HG03139 (cell line): ENCODE data around the gene GPR17.

Experiments
- ATAC-seq: cut with Tn5 transposase; IDR thresholded peaks from one replicate; pipeline ENCODE4 v1.9.1; 2021; ENCODE audit not compliant: unreplicated experiment

GPR17 gene

GRCh38 chr2:127628767-127629614 lies 17.0 kb upstream of the GPR17 start:
- no peak for ATAC-seq

- ATAC-seq: no peak
These were observed 16.3 kb upstream of the GPR17 start for GRCh38 chr2:127629637-127630036.

GRCh38 chr2:127630096-127630863 lies 15.7 kb upstream of the GPR17 start:
- ATAC-seq: no peak

GRCh38 chr2:127630864-127631540 lies 15.0 kb upstream of the GPR17 start:
- ATAC-seq: no peak

- no peak for ATAC-seq
These were observed 14.4 kb upstream of the GPR17 start for GRCh38 chr2:127631541-127631996.

- ATAC-seq: no peak
These were observed 13.9 kb upstream of the GPR17 start for GRCh38 chr2:127631997-127632581.

DNA sequence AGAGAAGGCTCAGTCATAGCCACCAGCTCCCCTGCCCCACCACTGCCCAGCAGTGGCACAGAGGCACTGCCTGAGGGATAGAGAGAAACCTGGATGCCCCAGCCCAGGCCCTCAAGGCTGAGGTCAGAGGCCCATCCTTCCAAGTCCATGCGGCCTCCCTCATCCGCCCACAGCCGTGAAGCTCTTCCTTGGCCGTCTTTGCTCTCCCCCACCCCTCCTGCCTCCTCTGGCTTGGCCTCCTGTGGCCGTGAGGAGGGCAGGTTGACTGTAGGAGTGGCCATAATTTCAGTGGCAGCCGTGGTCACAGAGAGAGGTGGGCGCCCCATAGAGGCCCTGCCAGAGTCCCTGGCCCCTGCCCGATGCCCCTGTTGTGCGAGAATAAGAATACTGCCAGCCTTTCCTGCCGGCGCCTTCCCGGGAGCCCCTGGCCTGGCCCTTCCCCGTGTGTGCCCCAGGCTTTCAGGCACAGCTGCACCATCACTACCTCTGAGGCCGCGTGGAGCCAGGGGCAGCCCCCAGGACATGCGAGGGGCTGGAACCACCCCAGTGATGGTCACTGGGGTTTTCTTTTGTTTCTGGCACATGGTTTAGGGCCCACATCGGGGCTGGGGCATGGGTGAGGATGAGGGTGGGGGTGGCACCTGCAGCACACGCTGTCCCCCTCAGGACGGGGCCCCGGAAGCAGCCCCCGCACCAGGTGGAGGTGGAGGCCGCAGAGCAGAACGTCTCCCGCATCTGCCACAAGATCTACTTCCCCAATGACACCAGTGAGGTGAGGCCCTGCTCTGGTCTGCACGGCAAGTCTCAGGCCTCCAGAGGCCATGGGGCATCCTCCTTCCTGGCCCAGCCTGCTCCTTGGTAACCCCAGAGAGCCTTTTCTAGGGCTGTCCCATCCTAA lies 13.1 kb upstream of the GPR17 start:
- no peak for ATAC-seq

- no peak for ATAC-seq
These were observed 12.3 kb upstream of the GPR17 start for GRCh38 chr2:127633556-127634065.

- no peak for ATAC-seq
These were observed 11.8 kb upstream of the GPR17 start for GRCh38 chr2:127634066-127634617.

DNA sequence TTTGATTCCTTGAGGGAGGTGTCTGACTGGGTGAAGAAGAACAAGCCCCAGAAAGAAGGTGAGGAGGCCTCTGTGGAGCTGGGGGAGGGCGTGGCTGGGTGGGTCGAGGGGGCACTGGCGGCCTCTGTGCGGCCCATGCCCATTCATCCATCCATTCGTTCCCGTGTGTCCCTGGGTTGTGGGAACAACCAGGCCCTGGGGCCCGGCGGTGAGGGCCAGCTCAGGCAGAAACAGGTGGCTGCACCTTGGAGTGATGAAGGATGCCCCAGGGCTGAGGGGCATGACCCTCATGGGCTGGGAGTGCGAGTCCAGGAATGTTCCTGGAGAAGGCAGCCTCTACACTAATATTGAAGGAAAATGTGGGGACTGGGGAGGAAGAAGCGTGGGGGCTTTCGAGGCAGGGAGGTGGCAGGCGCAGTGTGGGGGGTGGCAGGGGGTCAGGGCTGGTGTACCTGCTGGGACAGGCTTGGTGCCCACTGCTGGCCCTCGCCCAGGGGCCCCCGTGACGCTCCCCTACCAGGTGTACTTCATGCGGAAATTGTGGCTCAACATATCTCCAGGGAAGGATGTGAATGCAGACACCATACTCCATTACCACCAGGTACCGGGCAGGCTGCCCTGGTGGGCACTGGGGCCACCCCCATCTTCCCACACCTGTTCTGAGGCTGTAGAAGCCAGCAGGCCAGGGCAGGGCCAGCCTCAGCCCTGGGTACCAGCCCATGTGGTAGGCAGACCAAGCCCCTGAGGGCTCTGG lies 11.2 kb upstream of the GPR17 start:
- no peak for ATAC-seq

GRCh38 chr2:127635380-127636237 lies 10.3 kb upstream of the GPR17 start:
- ATAC-seq: no peak

- no peak for ATAC-seq
These were observed 9.4 kb upstream of the GPR17 start for GRCh38 chr2:127636248-127637235.

- ATAC-seq: no peak
These were observed 8.7 kb upstream of the GPR17 start for GRCh38 chr2:127637236-127637630.

DNA sequence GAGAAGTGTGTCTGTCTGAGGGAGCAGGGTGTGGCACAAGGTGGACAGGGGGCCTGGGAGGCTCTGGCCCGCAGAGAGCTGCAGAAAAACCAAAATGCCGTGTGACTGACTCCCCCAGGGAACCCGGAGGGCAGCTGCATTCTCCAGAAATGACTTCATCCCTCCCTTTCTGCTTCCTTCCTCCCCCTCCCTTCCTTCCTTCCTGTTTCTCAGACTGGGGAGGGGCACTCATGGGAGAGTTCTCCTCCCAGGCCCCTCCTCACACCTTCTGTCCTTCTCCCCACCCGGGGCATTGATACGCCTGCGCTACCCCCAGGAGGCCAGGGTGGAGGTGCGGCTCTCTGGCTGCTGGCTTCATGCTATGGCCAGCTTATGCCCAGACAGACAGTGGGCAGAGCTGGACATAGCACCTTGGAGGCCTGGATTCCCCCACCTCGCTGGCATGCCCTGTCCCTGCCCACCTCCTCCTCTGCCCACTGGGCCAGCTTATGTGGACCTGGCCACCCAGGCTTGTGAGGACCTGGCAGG lies 8.2 kb upstream of the GPR17 start:
- ATAC-seq: no peak

- ATAC-seq: no peak
These were observed 7.4 kb upstream of the GPR17 start for GRCh38 chr2:127638361-127639110.

- no peak for ATAC-seq
These were observed 6.9 kb upstream of the GPR17 start for GRCh38 chr2:127639111-127639474.
